ENCODE data around the gene NR2C2AP.

DNA sequence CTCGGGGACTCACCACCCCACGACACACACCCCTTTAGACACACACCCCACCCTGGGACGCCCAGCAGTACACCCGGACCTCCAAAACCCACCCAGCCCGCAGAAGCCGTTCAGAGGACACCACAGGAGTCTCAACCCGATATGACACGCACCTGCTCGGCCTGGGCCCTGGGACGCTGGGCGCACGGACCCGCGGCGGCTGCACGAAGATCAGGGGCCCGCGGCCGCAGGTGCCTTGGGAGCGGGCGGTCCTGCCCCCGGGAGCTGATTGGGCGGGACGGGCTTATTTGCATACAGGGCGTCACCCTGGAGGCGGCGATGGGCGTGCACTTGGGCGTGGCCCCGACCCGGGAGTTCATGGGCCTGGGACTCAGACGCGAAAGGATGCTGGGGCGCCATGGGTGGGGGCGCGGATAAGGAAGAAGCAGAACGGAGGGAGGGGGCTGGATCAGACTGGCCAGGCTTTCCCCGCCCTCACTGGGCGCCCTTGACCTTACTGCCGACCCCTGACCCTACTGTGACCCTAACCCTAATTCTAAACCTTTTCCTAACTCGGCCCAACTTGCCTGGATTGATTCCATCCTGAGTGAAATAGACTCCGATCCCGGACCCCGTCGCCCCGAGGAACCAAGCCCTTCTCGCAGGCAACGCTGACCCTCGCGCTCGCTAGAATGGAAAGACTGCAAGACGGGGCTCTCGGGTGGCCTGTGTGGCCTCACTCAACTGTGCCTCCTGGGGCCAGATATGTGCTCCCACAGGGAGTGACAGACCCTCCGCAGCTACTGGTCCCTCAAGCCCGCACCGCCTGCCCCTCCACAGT is 33.0 kb downstream of the NR2C2AP start, which contains the start of gene MEF2B:
- TF ChIP-seq, protein P1, sequence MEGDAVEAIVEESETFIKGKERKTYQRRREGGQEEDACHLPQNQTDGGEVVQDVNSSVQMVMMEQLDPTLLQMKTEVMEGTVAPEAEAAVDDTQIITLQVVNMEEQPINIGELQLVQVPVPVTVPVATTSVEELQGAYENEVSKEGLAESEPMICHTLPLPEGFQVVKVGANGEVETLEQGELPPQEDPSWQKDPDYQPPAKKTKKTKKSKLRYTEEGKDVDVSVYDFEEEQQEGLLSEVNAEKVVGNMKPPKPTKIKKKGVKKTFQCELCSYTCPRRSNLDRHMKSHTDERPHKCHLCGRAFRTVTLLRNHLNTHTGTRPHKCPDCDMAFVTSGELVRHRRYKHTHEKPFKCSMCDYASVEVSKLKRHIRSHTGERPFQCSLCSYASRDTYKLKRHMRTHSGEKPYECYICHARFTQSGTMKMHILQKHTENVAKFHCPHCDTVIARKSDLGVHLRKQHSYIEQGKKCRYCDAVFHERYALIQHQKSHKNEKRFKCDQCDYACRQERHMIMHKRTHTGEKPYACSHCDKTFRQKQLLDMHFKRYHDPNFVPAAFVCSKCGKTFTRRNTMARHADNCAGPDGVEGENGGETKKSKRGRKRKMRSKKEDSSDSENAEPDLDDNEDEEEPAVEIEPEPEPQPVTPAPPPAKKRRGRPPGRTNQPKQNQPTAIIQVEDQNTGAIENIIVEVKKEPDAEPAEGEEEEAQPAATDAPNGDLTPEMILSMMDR (IDR thresholded peaks at IDR 0.05; ENCODE audit: extremely low read depth in 1 of 2, insufficient read depth in 1 of 2, low read depth in 1 of 2, low read length in 2 of 2), result no peak
- TF ChIP-seq POLR2A (IDR thresholded peaks at IDR 0.05; ENCODE audit: low read depth, low read length), result no peak
- no peak for TF ChIP-seq POLR2AphosphoS5 (IDR thresholded peaks at IDR 0.05; ENCODE audit: insufficient read depth, low read depth, low read length)
- no peak for TF ChIP-seq EZH2 (IDR thresholded peaks at IDR 0.05; ENCODE audit: borderline replicate concordance, low read depth, low read length, severe bottlenecking)
- TF ChIP-seq, protein P2, sequence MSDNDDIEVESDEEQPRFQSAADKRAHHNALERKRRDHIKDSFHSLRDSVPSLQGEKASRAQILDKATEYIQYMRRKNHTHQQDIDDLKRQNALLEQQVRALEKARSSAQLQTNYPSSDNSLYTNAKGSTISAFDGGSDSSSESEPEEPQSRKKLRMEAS (IDR thresholded peaks at IDR 0.05; ENCODE audit: insufficient read depth, insufficient read length), result no peak
